GM12878 (cell line): ENCODE data around the gene MYF6. TPM values are rescaled to one million over a fixed set of nuclear protein-coding genes. Genes with fewer than 3 reads are reported as not detected.

ENCODE experiments used
- ATAC-seq: fragments of 200-7000 bp; cut with Tn5 transposase; 3 replicates; pipeline ENCODE4 v1.9.1; 2020; ENCODE audit warnings: mild to moderate bottlenecking, moderate library complexity
- BruUV-seq: library from RNA; stranded (reverse); fragments of 400-500 nt; replicated peaks from 2 replicates; lab custom pipeline; 2021; lab: Mats Ljungman, UMichigan
- CTCF ChIA-PET: fragments of 300-600 bp; sonication (Branson Sonifier 250); formaldehyde crosslinking; extraction: SDS; loops from one replicate; lab custom pipeline; 2021; ENCODE audit warnings: inconsistent platforms; lab: Yijun Ruan, JAX
- POLR2A ChIA-PET: fragments of 350-600 bp; formaldehyde crosslinking; extraction: SDS; loops from one replicate; lab custom pipeline; 2021; ENCODE audit warnings: inconsistent platforms; lab: Charles Lee
- RAD21 ChIA-PET: fragments of 300-600 bp; sonication (Branson Sonifier 250); formaldehyde crosslinking; loops from one replicate; lab custom pipeline; 2023; ENCODE audit warnings: antibody characterized with exemption; ENCODE audit not compliant: unreplicated experiment; lab: Charles Lee
- SMC1A ChIA-PET: fragments of 300-600 bp; sonication (Branson Sonifier 250); formaldehyde crosslinking; loops from one replicate; lab custom pipeline; 2023; ENCODE audit not compliant: unreplicated experiment, uncharacterized antibody; lab: Charles Lee
- DNase-seq: peaks from one replicate; pipeline ENCODE4 v3.0.0-alpha.2; 2011; ENCODE audit warnings: low read depth, low spot score
- FAIRE-seq: peaks from 3 replicates; lab custom pipeline; 2011; peaks lifted over from hg19 to GRCh38; lab: Jason Lieb, UNC
- H2AFZ ChIP-seq: 2 replicates; pipeline ENCODE4 v1.6.0; 2011; ENCODE audit warnings: low read depth, low read length, control low read depth; ENCODE audit not compliant: control insufficient read depth
- H3K27ac ChIP-seq: 2 replicates; pipeline ENCODE4 v1.5.1; 2011; ENCODE audit warnings: control low read depth; ENCODE audit not compliant: control insufficient read depth, insufficient read depth
- H3K27me3 ChIP-seq, 2 experiments: replicated peaks in 1 of 2; 2 replicates each; pipeline versions ENCODE4 v1.6.0 to v1.6.1; 2011; ENCODE audit warnings: low read length in 1 of 2; ENCODE audit not compliant: control insufficient read depth in 2 of 2, insufficient read depth in 2 of 2
- H3K36me3 ChIP-seq, 2 experiments: 2 replicates each; pipeline ENCODE4 v1.5.1; 2011; ENCODE audit warnings: low read length in 1 of 2; ENCODE audit not compliant: control insufficient read depth in 2 of 2, insufficient read depth in 2 of 2
- H3K4me1 ChIP-seq: 2 replicates; pipeline ENCODE4 v1.6.1; 2011; ENCODE audit warnings: mild to moderate bottlenecking, low read length, moderate library complexity, mixed read lengths; ENCODE audit not compliant: control insufficient read depth, insufficient read depth
- H3K4me2 ChIP-seq: 2 replicates; pipeline ENCODE4 v1.6.0; 2011; ENCODE audit warnings: control low read depth; ENCODE audit not compliant: control insufficient read depth, insufficient read depth
- H3K4me3 ChIP-seq: fragments of 200-600 bp; sonication (generic); 2 replicates; pipeline ENCODE4 v1.5.1; 2016
- H3K79me2 ChIP-seq: 2 replicates; pipeline ENCODE4 v1.6.0; 2011; ENCODE audit warnings: low read length; ENCODE audit not compliant: control insufficient read depth, insufficient read depth
- H3K9ac ChIP-seq: 2 replicates; pipeline ENCODE4 v1.8.0; 2011; ENCODE audit warnings: low read length, control low read depth, mixed read lengths; ENCODE audit not compliant: control insufficient read depth, insufficient read depth
- H3K9me3 ChIP-seq: replicated peaks from 3 replicates; pipeline ENCODE4 v1.5.1; 2011; ENCODE audit warnings: mild to moderate bottlenecking, low read length; ENCODE audit not compliant: control insufficient read depth, insufficient read depth
- H4K20me1 ChIP-seq: 2 replicates; pipeline ENCODE4 v1.6.0; 2011; ENCODE audit not compliant: control insufficient read depth, insufficient read depth
- CEBPB ChIP-seq, 2 experiments: fragments of 150-350 bp in 1 of 2; IDR thresholded peaks; 2 replicates each; pipeline ENCODE4 v1.6.1; 2012 to 2014; ENCODE audit warnings: low read depth in 2 of 2, low read length in 2 of 2, borderline replicate concordance in 1 of 2, inconsistent platforms in 1 of 2
- CHD4 ChIP-seq: fragments of 200-600 bp; sonication (generic); IDR thresholded peaks from 2 replicates; pipeline ENCODE4 v1.6.1; 2016; ENCODE audit warnings: mild to moderate bottlenecking
- FOXM1 ChIP-seq: IDR thresholded peaks from 2 replicates; pipeline ENCODE4 v1.6.1; 2012; ENCODE audit warnings: low read depth, mild to moderate bottlenecking, inconsistent platforms, low read length, moderate library complexity
- IKZF2 ChIP-seq, 2 experiments: fragments of 450-650 bp; IDR thresholded peaks; 2 replicates each; pipeline ENCODE4 v1.6.1; 2017; ENCODE audit warnings: mild to moderate bottlenecking in 2 of 2, moderate library complexity in 2 of 2
- NR2C2 ChIP-seq: IDR thresholded peaks from 2 replicates; pipeline ENCODE4 v1.6.1; 2011; ENCODE audit warnings: borderline replicate concordance, low read depth; ENCODE audit not compliant: control insufficient read depth, insufficient read length
- RUNX3 ChIP-seq: IDR thresholded peaks from 2 replicates; pipeline ENCODE4 v1.6.1; 2012; ENCODE audit warnings: low read length, inconsistent platforms
- SREBF1 ChIP-seq: IDR thresholded peaks from 2 replicates; pipeline ENCODE4 v1.6.1; 2012; ENCODE audit warnings: mild to moderate bottlenecking, low read length
- SRF ChIP-seq, 2 experiments: IDR thresholded peaks; 2 replicates each; pipeline ENCODE4 v1.6.1; 2011; ENCODE audit warnings: low read depth in 2 of 2, low read length in 2 of 2, mild to moderate bottlenecking in 1 of 2, moderate library complexity in 1 of 2
- STAT1 ChIP-seq: fragments of 450-650 bp; conservative IDR thresholded peaks from 2 replicates; pipeline ENCODE4 v1.6.1; 2014; ENCODE audit warnings: antibody characterized with exemption, mild to moderate bottlenecking
- WGBS: methylation state at CpG from one replicate; pipeline ENCODE4 v1.1.6; 2016; ENCODE audit warnings: low lambda C conversion rate; ENCODE audit not compliant: insufficient replicate concordance, insufficient coverage; ENCODE audit errors: missing lambda C conversion rate; 5-methylcytosine and 5-hydroxymethylcytosine counted together
- in situ Hi-C: fragments of 300-500 bp; cut with MboI; formaldehyde crosslinking; loops from 9 replicates; pipeline ENCODE4 v1.14.3; 2018; ENCODE audit warnings: mixed read lengths
- intact Hi-C: fragments of 100-400 bp; cut with micrococcal nuclease; formaldehyde crosslinking; loops from one replicate; pipeline ENCODE4 v1.14.2; 2022; ENCODE audit not compliant: unreplicated experiment
- polyA plus RNA-seq, 11 experiments: library from polyadenylated mRNA; depleted of rRNA in 4 of 11; unstranded in 6 of 11; stranded (reverse) in 5 of 11; fragments of >200 nt; fragmentation: Nextera tagmentation in 4 of 11; fragmentation: Illumina TruSeq in 1 of 11; extraction: Ambion mirVana in 4 of 11; extraction: Trizol in 1 of 11; gene quantifications; 1 replicate in 1 of 11; 2 replicates in 10 of 11; pipeline versions ENCODE4 v1.2.1 to v1.2.3, GENCODE V29; 2011 to 2016; ENCODE audit warnings: inconsistent platforms in 2 of 11, missing spikeins in 2 of 11, low read depth in 1 of 11
- total RNA-seq, 4 experiments: library from RNA; depleted of rRNA in 3 of 4; stranded (reverse); fragments of >200 nt in 3 of 4; fragmentation: Illumina TruSeq in 1 of 4; extraction: Trizol in 1 of 4; gene quantifications; 2 replicates each; pipeline versions ENCODE4 v1.2.1 to v1.2.3, GENCODE V29; 2013 to 2021
- TF ChIP-seq, protein P1 (sequence below): fragments of 450-650 bp; IDR thresholded peaks from 2 replicates; pipeline ENCODE4 v1.6.1; 2014; ENCODE audit warnings: mild to moderate bottlenecking
- TF ChIP-seq, protein P2 (sequence below): IDR thresholded peaks from 2 replicates; pipeline ENCODE4 v1.6.1; 2012; ENCODE audit warnings: low read depth, low read length, improper control_type of control experiment
- TF ChIP-seq, protein P3 (sequence below): fragments of 450-650 bp; IDR thresholded peaks from 2 replicates; pipeline ENCODE4 v1.6.1; 2016; ENCODE audit warnings: mild to moderate bottlenecking, moderate library complexity, borderline replicate concordance

The MYF6 gene
- total and polyA plus RNA-seq, 10 of the 15 experiments (the other 5 are each of a cell fraction or from before 2014, with no cell fraction given) = not detected

DNA sequence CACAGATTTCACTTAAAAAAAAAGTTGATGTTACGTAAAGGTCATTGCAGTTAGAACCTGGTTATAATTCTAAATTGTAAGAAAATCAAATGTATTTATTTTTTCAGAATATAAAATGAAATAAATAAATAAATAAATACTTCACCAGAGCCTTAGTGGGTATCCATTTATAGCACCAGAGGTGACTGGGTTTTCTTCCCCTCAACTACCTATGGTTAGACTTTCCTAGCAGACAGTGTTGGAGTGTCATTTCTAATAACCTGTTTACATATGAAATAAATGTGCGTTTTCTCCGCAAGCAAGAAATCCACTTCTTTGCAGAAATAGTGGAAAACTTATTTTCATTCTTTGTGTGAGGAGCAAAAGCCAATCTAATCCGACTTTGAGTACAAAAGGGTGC lies 6.0 kb downstream of the MYF6 start:
- DNase-seq (no peak), ATAC-seq (no peak), FAIRE-seq (no peak)
- ChIA-PET SMC1A (no interaction called here), CTCF (no interaction called here), POLR2A (no interaction called here), RAD21 (no interaction called here)
- in situ Hi-C loops = no loop called here
- no peak overlapping the region for H3K9ac ChIP-seq
- H3K4me1 ChIP-seq = no peaks in the 10 kb centered on the region
- no peak overlapping the region for H3K27ac ChIP-seq
- H3K79me2 ChIP-seq = no peaks in the 10 kb centered on the region
- H3K27me3 ChIP-seq = peaks cover 11 to 21% of the 10 kb centered on the region in 2 experiments
- 60% methylated on average over 4 of the region's 4 CpGs for WGBS
- H4K20me1 ChIP-seq = no peaks in the 10 kb centered on the region
- no peak overlapping the region for H3K4me3 ChIP-seq
- H2AFZ ChIP-seq = no peak overlapping the region
- no peak overlapping the region for H3K4me2 ChIP-seq
- no TSS peak for BruUV-seq
- intact Hi-C loops = loop anchor here (5.0 kb wide), 1 partner anchor 241 kb away; no protein-coding TSS in a partner anchor
- TF ChIP-seq NR2C2 (no peak), RUNX3 (no peak), SRF (IDR thresholded peaks at IDR 0.05; ENCODE audit: low read depth in 2 of 2, low read length in 2 of 2) (no peak), FOXM1 (no peak), CHD4 (no peak), SREBF1 (no peak), CEBPB (IDR thresholded peaks at IDR 0.05; ENCODE audit: borderline replicate concordance in 1 of 2, low read depth in 2 of 2, low read length in 2 of 2) (no peak), STAT1 (no peak), IKZF2 (IDR thresholded peaks at IDR 0.05) (no peak)
- TF ChIP-seq, protein P1, sequence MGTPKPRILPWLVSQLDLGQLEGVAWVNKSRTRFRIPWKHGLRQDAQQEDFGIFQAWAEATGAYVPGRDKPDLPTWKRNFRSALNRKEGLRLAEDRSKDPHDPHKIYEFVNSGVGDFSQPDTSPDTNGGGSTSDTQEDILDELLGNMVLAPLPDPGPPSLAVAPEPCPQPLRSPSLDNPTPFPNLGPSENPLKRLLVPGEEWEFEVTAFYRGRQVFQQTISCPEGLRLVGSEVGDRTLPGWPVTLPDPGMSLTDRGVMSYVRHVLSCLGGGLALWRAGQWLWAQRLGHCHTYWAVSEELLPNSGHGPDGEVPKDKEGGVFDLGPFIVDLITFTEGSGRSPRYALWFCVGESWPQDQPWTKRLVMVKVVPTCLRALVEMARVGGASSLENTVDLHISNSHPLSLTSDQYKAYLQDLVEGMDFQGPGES = no peak
- TF ChIP-seq, protein P2, sequence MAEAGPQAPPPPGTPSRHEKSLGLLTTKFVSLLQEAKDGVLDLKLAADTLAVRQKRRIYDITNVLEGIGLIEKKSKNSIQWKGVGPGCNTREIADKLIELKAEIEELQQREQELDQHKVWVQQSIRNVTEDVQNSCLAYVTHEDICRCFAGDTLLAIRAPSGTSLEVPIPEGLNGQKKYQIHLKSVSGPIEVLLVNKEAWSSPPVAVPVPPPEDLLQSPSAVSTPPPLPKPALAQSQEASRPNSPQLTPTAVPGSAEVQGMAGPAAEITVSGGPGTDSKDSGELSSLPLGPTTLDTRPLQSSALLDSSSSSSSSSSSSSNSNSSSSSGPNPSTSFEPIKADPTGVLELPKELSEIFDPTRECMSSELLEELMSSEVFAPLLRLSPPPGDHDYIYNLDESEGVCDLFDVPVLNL = no peak
- TF ChIP-seq, protein P3, sequence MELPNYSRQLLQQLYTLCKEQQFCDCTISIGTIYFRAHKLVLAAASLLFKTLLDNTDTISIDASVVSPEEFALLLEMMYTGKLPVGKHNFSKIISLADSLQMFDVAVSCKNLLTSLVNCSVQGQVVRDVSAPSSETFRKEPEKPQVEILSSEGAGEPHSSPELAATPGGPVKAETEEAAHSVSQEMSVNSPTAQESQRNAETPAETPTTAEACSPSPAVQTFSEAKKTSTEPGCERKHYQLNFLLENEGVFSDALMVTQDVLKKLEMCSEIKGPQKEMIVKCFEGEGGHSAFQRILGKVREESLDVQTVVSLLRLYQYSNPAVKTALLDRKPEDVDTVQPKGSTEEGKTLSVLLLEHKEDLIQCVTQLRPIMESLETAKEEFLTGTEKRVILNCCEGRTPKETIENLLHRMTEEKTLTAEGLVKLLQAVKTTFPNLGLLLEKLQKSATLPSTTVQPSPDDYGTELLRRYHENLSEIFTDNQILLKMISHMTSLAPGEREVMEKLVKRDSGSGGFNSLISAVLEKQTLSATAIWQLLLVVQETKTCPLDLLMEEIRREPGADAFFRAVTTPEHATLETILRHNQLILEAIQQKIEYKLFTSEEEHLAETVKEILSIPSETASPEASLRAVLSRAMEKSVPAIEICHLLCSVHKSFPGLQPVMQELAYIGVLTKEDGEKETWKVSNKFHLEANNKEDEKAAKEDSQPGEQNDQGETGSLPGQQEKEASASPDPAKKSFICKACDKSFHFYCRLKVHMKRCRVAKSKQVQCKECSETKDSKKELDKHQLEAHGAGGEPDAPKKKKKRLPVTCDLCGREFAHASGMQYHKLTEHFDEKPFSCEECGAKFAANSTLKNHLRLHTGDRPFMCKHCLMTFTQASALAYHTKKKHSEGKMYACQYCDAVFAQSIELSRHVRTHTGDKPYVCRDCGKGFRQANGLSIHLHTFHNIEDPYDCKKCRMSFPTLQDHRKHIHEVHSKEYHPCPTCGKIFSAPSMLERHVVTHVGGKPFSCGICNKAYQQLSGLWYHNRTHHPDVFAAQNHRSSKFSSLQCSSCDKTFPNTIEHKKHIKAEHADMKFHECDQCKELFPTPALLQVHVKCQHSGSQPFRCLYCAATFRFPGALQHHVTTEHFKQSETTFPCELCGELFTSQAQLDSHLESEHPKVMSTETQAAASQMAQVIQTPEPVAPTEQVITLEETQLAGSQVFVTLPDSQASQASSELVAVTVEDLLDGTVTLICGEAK = no peak
- H3K9me3 ChIP-seq = no peaks in the 10 kb centered on the region
- H3K36me3 ChIP-seq = no peaks in the 10 kb centered on the region
